ENCODE measurements around the gene PPP1R1C. TPM values are rescaled to one million over a fixed set of nuclear protein-coding genes. Genes with fewer than 3 reads are reported as not detected.

Gene PPP1R1C
- total RNA-seq, 1 experiment from 2014 or later, result 4.0 TPM

GRCh38 chr2:182132605-182133004, 147.0 kb downstream of the PPP1R1C start:
- Mint-ChIP-seq H3K27ac (no peak overlapping the region), H3K9me3 (no peaks in the 10 kb centered on the region), H3K36me3 (ENCODE audit: insufficient read depth in 1 of 3, low read depth in 3 of 3) (no peaks in the 10 kb centered on the region; a peak in 1 of 7 replicates), H3K27me3 (ENCODE audit: low read depth) (no peaks in the 10 kb centered on the region), H3K4me3 (no peak overlapping the region), H3K4me1 (no peaks in the 10 kb centered on the region)
- Histone ChIP-seq H3K23ac (ENCODE audit: insufficient read length, low read depth, low read length) (no peak overlapping the region), H3K27me3 (ENCODE audit: insufficient read depth, low read length) (no peaks in the 10 kb centered on the region), H4K20me1 (ENCODE audit: control insufficient read depth, insufficient read depth, insufficient read length) (no peaks in the 10 kb centered on the region), H2AK5ac (ENCODE audit: insufficient read length, low read length) (no peak overlapping the region), H4K91ac (ENCODE audit: insufficient read length, low read depth, low read length) (no peak overlapping the region), H4K8ac (replicated peaks; ENCODE audit: insufficient read length, low read depth, low read length) (no peak overlapping the region), H2BK5ac (ENCODE audit: insufficient read length, low read length) (no peak overlapping the region), H3T11ph (ENCODE audit: low read length) (no peak overlapping the region), H2BK20ac (ENCODE audit: low read depth, low read length, poor library complexity, severe bottlenecking) (no peak overlapping the region), H3K14ac (ENCODE audit: insufficient read depth, low read length) (no peak overlapping the region), H3K9ac (ENCODE audit: extremely low read depth, insufficient read length, low read length) (no peak overlapping the region), H3K23me2 (ENCODE audit: insufficient read length, low read depth, low read length, poor library complexity, severe bottlenecking) (no peaks in the 10 kb centered on the region), H3K27ac (ENCODE audit: insufficient read length, low read depth, low read length) (no peak overlapping the region), H3K4me1 (ENCODE audit: insufficient read depth, low read length) (no peaks in the 10 kb centered on the region), H3K4me2 (ENCODE audit: insufficient read depth, insufficient read length, low read length) (no peak overlapping the region), H2AFZ (ENCODE audit: low read length) (no peak overlapping the region), H2BK12ac (ENCODE audit: insufficient read length, low read depth, low read length) (no peak overlapping the region), H3K4ac (ENCODE audit: low read depth, low read length) (no peak overlapping the region), H2BK15ac (ENCODE audit: low read depth, low read length) (no peak overlapping the region), H3K18ac (ENCODE audit: insufficient read length, low read depth, low read length) (no peak overlapping the region), H3K9me3 (ENCODE audit: control insufficient read depth, low read depth, low read length) (no peaks in the 10 kb centered on the region), H3K56ac (ENCODE audit: insufficient read length, low read depth, low read length) (no peak overlapping the region), H3K79me1 (ENCODE audit: insufficient read depth, low read depth, low read length, poor library complexity, severe bottlenecking) (no peaks in the 10 kb centered on the region), H2BK120ac (ENCODE audit: low read depth, low read length, poor library complexity, severe bottlenecking) (no peak overlapping the region), H4K5ac (ENCODE audit: insufficient read length, low read depth, low read length) (no peak overlapping the region), H3K79me2 (ENCODE audit: insufficient read depth, low read length) (no peaks in the 10 kb centered on the region)
- 0 out of 3 replicates have a peak, but pooled peaks have one; percentile 22 for TF ChIP-seq CTCF (conservative IDR thresholded peaks at IDR 0.05)
- DNase-seq, result no peak
